ENCODE data around the gene PARP8. TPM values are rescaled to one million over a fixed set of nuclear protein-coding genes. Genes with fewer than 3 reads are reported as not detected.
"Not testable (repeated sequence)": the region's sequence is repeated elsewhere in the genome, so short reads cannot be mapped to it uniquely, and the experiment has no call there.

Gene PARP8
- total RNA-seq, 4 donors from 2014 or later: 12.0 to 34.7 (median 25.3) TPM

- DNase-seq: peak in 1 of 3 donors; percentile 59
- H3K27ac ChIP-seq: no peak overlapping the region
- H3K36me3 ChIP-seq: no peaks in the 10 kb centered on the region
- peaks cover 0 to 4% (median under 1%) of the 10 kb centered on the region in 4 donors for H3K4me1 ChIP-seq
- no peak overlapping the region for H3K4me3 ChIP-seq
- no peaks in the 10 kb centered on the region for H3K9me3 ChIP-seq
- TF ChIP-seq, protein P1, sequence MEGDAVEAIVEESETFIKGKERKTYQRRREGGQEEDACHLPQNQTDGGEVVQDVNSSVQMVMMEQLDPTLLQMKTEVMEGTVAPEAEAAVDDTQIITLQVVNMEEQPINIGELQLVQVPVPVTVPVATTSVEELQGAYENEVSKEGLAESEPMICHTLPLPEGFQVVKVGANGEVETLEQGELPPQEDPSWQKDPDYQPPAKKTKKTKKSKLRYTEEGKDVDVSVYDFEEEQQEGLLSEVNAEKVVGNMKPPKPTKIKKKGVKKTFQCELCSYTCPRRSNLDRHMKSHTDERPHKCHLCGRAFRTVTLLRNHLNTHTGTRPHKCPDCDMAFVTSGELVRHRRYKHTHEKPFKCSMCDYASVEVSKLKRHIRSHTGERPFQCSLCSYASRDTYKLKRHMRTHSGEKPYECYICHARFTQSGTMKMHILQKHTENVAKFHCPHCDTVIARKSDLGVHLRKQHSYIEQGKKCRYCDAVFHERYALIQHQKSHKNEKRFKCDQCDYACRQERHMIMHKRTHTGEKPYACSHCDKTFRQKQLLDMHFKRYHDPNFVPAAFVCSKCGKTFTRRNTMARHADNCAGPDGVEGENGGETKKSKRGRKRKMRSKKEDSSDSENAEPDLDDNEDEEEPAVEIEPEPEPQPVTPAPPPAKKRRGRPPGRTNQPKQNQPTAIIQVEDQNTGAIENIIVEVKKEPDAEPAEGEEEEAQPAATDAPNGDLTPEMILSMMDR (IDR thresholded peaks at IDR 0.05): no peak
- TF ChIP-seq POLR2A (IDR thresholded peaks at IDR 0.05): no peak
- H3K27me3 ChIP-seq: no peaks in the 10 kb centered on the region
These were observed 2.8 kb upstream of the PARP8 start for GRCh38 chr5:50663636-50664035.

GRCh38 chr5:50665091-50665490 is 1.3 kb upstream of the PARP8 start:
- H3K27ac ChIP-seq: peak overlapping the region; percentile 94 to 99 (median 96)
- TF ChIP-seq, protein P1 (IDR thresholded peaks at IDR 0.05): no peak
- TF ChIP-seq POLR2A (IDR thresholded peaks at IDR 0.05): no peak
- no peaks in the 10 kb centered on the region for H3K27me3 ChIP-seq
- peaks cover 0 to 9% (median 2%) of the 10 kb centered on the region in 4 donors for H3K4me1 ChIP-seq
- H3K36me3 ChIP-seq: no peaks in the 10 kb centered on the region
- no peak for DNase-seq
- no peak overlapping the region for H3K4me3 ChIP-seq
- no peaks in the 10 kb centered on the region for H3K9me3 ChIP-seq

- H3K27me3 ChIP-seq, H3K36me3 ChIP-seq, H3K9me3 ChIP-seq, H3K4me1 ChIP-seq: not testable (repeated sequence)
- H3K4me3 ChIP-seq: peak overlapping the region; percentile 84 to 99 (median 90)
- peak; percentile 40 to 56 for TF ChIP-seq POLR2A (IDR thresholded peaks at IDR 0.05)
- peak overlapping the region; percentile 94 to 99 (median 96) for H3K27ac ChIP-seq
- peak in 2 of 3 donors; percentile 62 to 82 for DNase-seq
These were observed 655 bp upstream of the PARP8 start for GRCh38 chr5:50665761-50666202.

GRCh38 chr5:50667023-50667652 is 701 bp downstream of the PARP8 start:
- Histone ChIP-seq H3K36me3 (no peaks in the 10 kb centered on the region), H3K27ac (peak overlapping the region; percentile 94 to 99 (median 96)), H3K27me3 (no peaks in the 10 kb centered on the region), H3K9me3 (no peaks in the 10 kb centered on the region), H3K4me1 (peaks cover 0 to 9% (median 2%) of the 10 kb centered on the region in 4 donors), H3K4me3 (peak overlapping the region; percentile 84 to 99 (median 90))
- TF ChIP-seq, protein P1 (IDR thresholded peaks at IDR 0.05): no peak
- no peak for TF ChIP-seq POLR2A (IDR thresholded peaks at IDR 0.05)
- peak; percentile 70 to 79 (median 75) for DNase-seq

- no peaks in the 10 kb centered on the region for H3K9me3 ChIP-seq
- peak; percentile 79 to 89 (median 84) for DNase-seq
- TF ChIP-seq, protein P1 (IDR thresholded peaks at IDR 0.05): no peak
- peak; percentile 37 to 55 for TF ChIP-seq POLR2A (IDR thresholded peaks at IDR 0.05)
- H3K4me3 ChIP-seq: peak overlapping the region; percentile 84 to 99 (median 90)
- no peaks in the 10 kb centered on the region for H3K36me3 ChIP-seq
- H3K27ac ChIP-seq: peak overlapping the region; percentile 94 to 99 (median 96)
- peaks cover 0 to 9% (median 2%) of the 10 kb centered on the region in 4 donors for H3K4me1 ChIP-seq
- no peaks in the 10 kb centered on the region for H3K27me3 ChIP-seq
These were observed 1.5 kb downstream of the PARP8 start for GRCh38 chr5:50667653-50668595.

GRCh38 chr5:50668636-50669035 is 2.2 kb downstream of the PARP8 start:
- not testable (repeated sequence) for H3K9me3 ChIP-seq, H3K4me1 ChIP-seq, H3K27me3 ChIP-seq, DNase-seq, H3K36me3 ChIP-seq
- Histone ChIP-seq H3K4me3 (peak overlapping the region; percentile 84 to 99 (median 90)), H3K27ac (peak overlapping the region; percentile 94 to 99 (median 96))

Data from Peyer's patch (tissue), 4 donors.